T-cell (primary cell): ENCODE results near the gene PTPRM. TPM values are rescaled to one million over a fixed set of nuclear protein-coding genes. Genes with fewer than 3 reads are reported as not detected.

ENCODE experiments used
- ATAC-seq, 4 experiments: fragments of 200-7000 bp in 3 of 4; fragments of 150-1000 bp in 1 of 4; cut with Tn5 transposase; replicated peaks in 1 of 4; 1 replicate in 3 of 4; 2 replicates in 1 of 4; pipeline ENCODE4 v1.10.0; 2021; ENCODE audit warnings: moderate library complexity in 3 of 4, mild to moderate bottlenecking in 2 of 4, moderate number of reproducible peaks in 1 of 4
- CTCF ChIA-PET, 2 donors: fragments of 300-600 bp; sonication (Branson Sonifier 250); formaldehyde crosslinking; loops; one replicate each; lab custom pipeline; 2022; ENCODE audit warnings: antibody characterized with exemption in 2 of 2; lab: Charles Lee
- POLR2A ChIA-PET, 2 donors: fragments of 300-600 bp; sonication (Branson Sonifier 250); formaldehyde crosslinking; loops; one replicate each; lab custom pipeline; 2022; ENCODE audit warnings: antibody characterized with exemption in 2 of 2; lab: Charles Lee
- DNase-seq, 35 experiments: peaks; one replicate each; pipeline versions ENCODE4 v3.0.0 to v3.0.0-alpha.2; 2013 to 2023
- H3K27ac ChIP-seq: one replicate; pipeline ENCODE4 v1.5.1; 2013; ENCODE audit warnings: low read length
- H3K27me3 ChIP-seq, 2 experiments: replicated peaks in 1 of 2; 1 replicate in 1 of 2; 2 replicates in 1 of 2; pipeline versions ENCODE4 v1.6.1 to v1.7.0; 2013; ENCODE audit warnings: low read length in 1 of 2, mixed read lengths in 1 of 2; ENCODE audit not compliant: control insufficient read depth in 2 of 2, insufficient read depth in 2 of 2; ENCODE audit errors: extremely low read depth in 1 of 2
- H3K36me3 ChIP-seq, 2 donors: 1 replicate in 1 of 2; 2 replicates in 1 of 2; pipeline versions ENCODE4 v1.6.1 to v1.7.0; 2013; ENCODE audit warnings: low read length in 1 of 2; ENCODE audit not compliant: control insufficient read depth in 2 of 2, insufficient read depth in 1 of 2; ENCODE audit errors: extremely low read depth in 1 of 2
- H3K4me1 ChIP-seq, 2 experiments: 1 replicate in 1 of 2; 2 replicates in 1 of 2; pipeline versions ENCODE4 v1.6.1 to v1.7.0; 2013; ENCODE audit warnings: low read length in 2 of 2, mixed read lengths in 1 of 2; ENCODE audit not compliant: insufficient read depth in 2 of 2, control insufficient read depth in 1 of 2; ENCODE audit errors: extremely low read depth in 1 of 2
- H3K4me3 ChIP-seq, 2 donors: 1 replicate in 1 of 2; 2 replicates in 1 of 2; pipeline versions ENCODE4 v1.5.1 to v1.7.0; 2013; ENCODE audit warnings: mild to moderate bottlenecking in 2 of 2, low read length in 1 of 2, moderate library complexity in 1 of 2; ENCODE audit not compliant: control insufficient read depth in 1 of 2; ENCODE audit errors: extremely low read depth in 1 of 2
- H3K9me3 ChIP-seq: 2 replicates; pipeline ENCODE4 v1.7.0; 2013
- H3K27ac Mint-ChIP-seq, 2 donors: one replicate each; pipeline ENCODE4 v1.8.0; 2020 to 2021; ENCODE audit warnings: mild to moderate bottlenecking in 2 of 2, mixed read lengths in 2 of 2
- H3K27me3 Mint-ChIP-seq, 2 donors: one replicate each; pipeline ENCODE4 v1.8.0; 2021 to 2022; ENCODE audit warnings: mixed read lengths in 2 of 2
- H3K36me3 Mint-ChIP-seq: one replicate; pipeline ENCODE4 v1.8.0; 2021; ENCODE audit warnings: mixed read lengths
- H3K4me1 Mint-ChIP-seq, 3 donors: one replicate each; pipeline ENCODE4 v1.8.0; 2020 to 2022; ENCODE audit warnings: mixed read lengths in 3 of 3, mild to moderate bottlenecking in 1 of 3
- H3K4me3 Mint-ChIP-seq, 3 donors: one replicate each; pipeline ENCODE4 v1.8.0; 2020 to 2022; ENCODE audit warnings: mild to moderate bottlenecking in 3 of 3, mixed read lengths in 3 of 3, moderate library complexity in 3 of 3
- H3K9me3 Mint-ChIP-seq, 3 donors: one replicate each; pipeline ENCODE4 v1.8.0; 2020 to 2022; ENCODE audit warnings: mixed read lengths in 3 of 3
- WGBS: methylation state at CpG from one replicate; pipeline ENCODE4 v1.1.5; 2013; ENCODE audit warnings: missing lambda C conversion rate; ENCODE audit not compliant: insufficient coverage; 5-methylcytosine and 5-hydroxymethylcytosine counted together
- total RNA-seq, 35 experiments: library from RNA in 6 of 35; stranded (reverse) in 6 of 35; fragments of 120-200 nt in 1 of 35; gene quantifications; one replicate each; pipeline versions ENCODE4 v1.2.1 to v1.2.4 and lab custom pipeline; 2013 to 2026

Gene PTPRM
- total RNA-seq, 5 donors from 2014 or later (not counting 1 experiment from before 2014, with no cell fraction given), result 4.1 to 47.4 (median 7.1) TPM

DNA sequence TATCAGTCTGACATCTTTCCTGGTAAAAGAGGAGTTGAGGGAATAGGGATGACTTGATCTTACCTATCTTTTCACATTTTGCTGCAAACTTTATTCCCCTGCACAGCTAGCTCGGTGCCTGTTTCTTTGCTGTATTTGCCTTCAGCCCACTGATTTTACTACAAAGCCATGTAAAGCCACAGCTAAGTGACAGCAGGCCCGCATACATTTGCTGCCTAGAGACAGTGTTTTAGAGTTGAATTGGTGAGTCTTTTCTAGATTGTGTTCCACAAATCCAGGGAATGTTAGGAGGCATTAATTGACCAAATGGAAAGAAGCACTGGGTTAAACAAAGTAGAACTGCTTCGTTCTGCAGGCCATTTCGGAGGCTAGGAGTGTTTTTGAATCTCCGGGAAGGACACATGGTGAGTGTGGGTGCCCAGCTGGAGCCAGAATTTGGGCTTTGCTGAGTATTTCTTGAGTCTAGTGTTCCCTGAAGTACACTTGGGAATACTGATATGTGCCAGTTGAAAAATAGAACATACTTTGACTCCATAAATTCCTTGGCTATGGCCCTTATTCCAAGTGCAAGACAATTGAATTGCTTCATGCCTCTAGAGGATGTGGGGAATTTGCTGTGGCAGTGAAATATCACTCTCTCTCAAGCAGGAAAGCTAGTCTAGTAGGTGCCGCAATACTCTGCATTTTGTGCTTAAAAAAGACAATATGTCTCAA lies 329.8 kb downstream of the PTPRM start:
- Mint-ChIP-seq H3K9me3 (no peaks in the 10 kb centered on the region), H3K4me1 (no peaks in the 10 kb centered on the region), H3K36me3 (no peaks in the 10 kb centered on the region), H3K27me3 (no peaks in the 10 kb centered on the region), H3K27ac (no peak overlapping the region), H3K4me3 (no peak overlapping the region)
- Histone ChIP-seq H3K36me3 (no peaks in the 10 kb centered on the region), H3K27me3 (no peaks in the 10 kb centered on the region), H3K9me3 (no peaks in the 10 kb centered on the region), H3K4me1 (no peaks in the 10 kb centered on the region), H3K27ac (no peak overlapping the region), H3K4me3 (no peak overlapping the region)
- DNase-seq (no peak), ATAC-seq (no peak)
- WGBS, result 87% methylated on average over 4 of the region's 6 CpGs
- ChIA-PET CTCF (no interaction called here), POLR2A (no interaction called here)

DNA sequence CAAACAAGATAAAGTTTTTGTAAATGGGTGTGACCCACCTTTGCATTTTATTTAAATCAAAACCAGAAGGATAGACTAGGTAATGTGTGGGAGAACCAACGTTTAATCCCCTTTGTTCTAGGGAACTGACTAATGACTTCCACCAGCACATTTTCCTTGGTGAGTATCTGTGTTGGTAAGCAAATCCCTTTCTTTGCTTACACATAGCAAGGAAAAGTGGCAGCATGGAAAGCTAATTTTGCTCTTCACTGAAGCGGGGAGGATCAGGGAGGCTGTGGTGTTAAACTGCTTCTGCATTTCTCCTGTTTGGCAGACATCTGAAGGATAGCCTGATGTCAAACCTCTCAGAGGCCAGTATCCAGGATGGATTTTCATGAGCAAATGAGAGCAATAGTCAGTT lies 331.1 kb downstream of the PTPRM start:
- no peak overlapping the region for H3K27ac Mint-ChIP-seq
- no peak overlapping the region for H3K4me3 Mint-ChIP-seq
- no peaks in the 10 kb centered on the region for H3K36me3 ChIP-seq
- CTCF ChIA-PET, result no interaction called here
- H3K4me1 Mint-ChIP-seq, result no peaks in the 10 kb centered on the region
- 100% methylated on average over 1 of the region's 2 CpGs for WGBS
- no peak overlapping the region for H3K4me3 ChIP-seq
- H3K4me1 ChIP-seq, result no peaks in the 10 kb centered on the region
- peaks cover 0 to 2% (median 0%) of the 10 kb centered on the region in 3 donors for H3K9me3 Mint-ChIP-seq
- ATAC-seq (no peak), DNase-seq (no peak)
- no peaks in the 10 kb centered on the region for H3K27me3 ChIP-seq
- no peaks in the 10 kb centered on the region for H3K9me3 ChIP-seq
- no peaks in the 10 kb centered on the region for H3K27me3 Mint-ChIP-seq
- H3K27ac ChIP-seq, result no peak overlapping the region
- POLR2A ChIA-PET, result no interaction called here
- H3K36me3 Mint-ChIP-seq, result no peaks in the 10 kb centered on the region

DNA sequence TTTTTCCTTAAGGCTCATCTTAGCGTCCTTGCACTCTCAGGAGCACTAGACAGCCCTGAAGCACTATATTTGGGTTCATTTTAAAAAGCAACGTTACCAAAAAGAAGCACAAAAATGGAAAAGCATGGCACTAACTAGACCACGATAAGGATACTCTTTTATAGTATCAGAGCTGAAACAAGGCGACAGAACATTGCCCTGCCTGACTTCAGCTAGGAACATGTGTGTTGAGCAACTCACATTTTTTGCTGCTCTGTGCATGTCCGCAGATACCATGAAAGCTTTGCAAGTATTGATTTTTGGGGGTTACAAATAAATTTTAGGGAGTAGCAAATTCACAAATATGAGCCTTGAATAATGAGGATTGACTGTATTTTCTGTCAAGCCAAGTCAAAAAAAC lies 332.0 kb downstream of the PTPRM start:
- ChIA-PET CTCF (no interaction called here), POLR2A (no interaction called here)
- DNase-seq (no peak), ATAC-seq (no peak)
- Mint-ChIP-seq H3K27me3 (no peaks in the 10 kb centered on the region), H3K9me3 (peaks cover 0 to 2% (median 0%) of the 10 kb centered on the region in 3 donors), H3K36me3 (no peaks in the 10 kb centered on the region), H3K4me3 (no peak overlapping the region), H3K4me1 (no peaks in the 10 kb centered on the region), H3K27ac (no peak overlapping the region)
- no peaks in the 10 kb centered on the region for H3K9me3 ChIP-seq
- H3K4me1 ChIP-seq, result no peaks in the 10 kb centered on the region
- H3K36me3 ChIP-seq, result no peaks in the 10 kb centered on the region
- H3K27ac ChIP-seq, result no peak overlapping the region
- 92% methylated on average over 5 of the region's 5 CpGs for WGBS
- no peak overlapping the region for H3K4me3 ChIP-seq
- no peaks in the 10 kb centered on the region for H3K27me3 ChIP-seq

DNA sequence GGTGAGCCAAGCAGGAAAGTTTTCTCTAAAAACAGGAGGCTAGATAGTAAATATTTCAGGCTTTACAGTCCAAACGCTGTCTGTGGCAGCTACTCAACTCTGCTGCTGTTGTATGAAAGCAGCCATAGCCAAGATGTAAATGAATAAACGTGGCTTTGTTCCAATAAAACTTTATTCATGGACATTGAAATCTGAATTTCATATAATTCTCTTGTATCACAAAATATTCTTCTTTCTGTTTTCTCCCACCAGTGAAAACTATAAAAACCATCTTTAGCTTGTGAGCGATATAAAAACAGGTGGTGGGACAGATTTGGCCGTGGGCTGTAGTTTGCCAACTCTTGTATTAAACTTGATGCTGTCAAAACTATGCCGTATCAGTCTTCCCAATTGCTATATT lies 333.0 kb downstream of the PTPRM start:
- Histone ChIP-seq H3K4me1 (no peaks in the 10 kb centered on the region), H3K36me3 (no peaks in the 10 kb centered on the region), H3K4me3 (no peak overlapping the region), H3K9me3 (no peaks in the 10 kb centered on the region), H3K27ac (no peak overlapping the region), H3K27me3 (no peaks in the 10 kb centered on the region)
- Mint-ChIP-seq H3K4me3 (no peak overlapping the region), H3K9me3 (peaks cover 0 to 2% (median 0%) of the 10 kb centered on the region in 3 donors), H3K27ac (no peak overlapping the region), H3K27me3 (no peaks in the 10 kb centered on the region), H3K36me3 (no peaks in the 10 kb centered on the region), H3K4me1 (no peaks in the 10 kb centered on the region)
- CTCF ChIA-PET, result no interaction called here
- no CpG with 5 or more reads among the region's 5 CpGs for WGBS
- no peak for ATAC-seq
- no peak for DNase-seq
- POLR2A ChIA-PET, result no interaction called here

DNA sequence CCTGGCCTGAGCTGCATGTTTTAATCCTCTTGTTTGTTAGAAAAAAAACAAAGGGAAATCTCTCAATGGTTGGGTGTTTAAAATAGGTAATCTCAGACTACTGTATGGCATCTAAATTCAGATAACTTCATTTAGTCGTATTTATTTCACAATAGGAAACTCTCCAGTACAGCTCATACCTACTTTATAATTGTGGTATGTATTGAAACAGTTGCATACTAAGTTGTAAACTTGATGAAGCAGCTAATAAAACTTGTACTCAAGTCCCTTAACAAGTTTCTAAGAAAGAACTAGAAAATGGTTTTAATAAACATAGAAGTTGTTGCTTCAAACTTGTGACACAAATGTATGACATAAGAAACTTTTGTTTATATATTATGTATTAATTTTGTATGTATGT lies 334.5 kb downstream of the PTPRM start:
- ATAC-seq (no peak), DNase-seq (no peak)
- Mint-ChIP-seq H3K4me3 (no peak overlapping the region), H3K27me3 (no peaks in the 10 kb centered on the region), H3K4me1 (no peaks in the 10 kb centered on the region), H3K36me3 (no peaks in the 10 kb centered on the region), H3K9me3 (peaks cover 0 to 5% (median 2%) of the 10 kb centered on the region in 3 donors), H3K27ac (no peak overlapping the region)
- Histone ChIP-seq H3K9me3 (no peaks in the 10 kb centered on the region), H3K27me3 (no peaks in the 10 kb centered on the region), H3K4me1 (no peaks in the 10 kb centered on the region), H3K4me3 (no peak overlapping the region), H3K36me3 (no peaks in the 10 kb centered on the region), H3K27ac (no peak overlapping the region)
- WGBS, result no CpG with 5 or more reads among the region's 1 CpG
- ChIA-PET CTCF (no interaction called here), POLR2A (no interaction called here)

DNA sequence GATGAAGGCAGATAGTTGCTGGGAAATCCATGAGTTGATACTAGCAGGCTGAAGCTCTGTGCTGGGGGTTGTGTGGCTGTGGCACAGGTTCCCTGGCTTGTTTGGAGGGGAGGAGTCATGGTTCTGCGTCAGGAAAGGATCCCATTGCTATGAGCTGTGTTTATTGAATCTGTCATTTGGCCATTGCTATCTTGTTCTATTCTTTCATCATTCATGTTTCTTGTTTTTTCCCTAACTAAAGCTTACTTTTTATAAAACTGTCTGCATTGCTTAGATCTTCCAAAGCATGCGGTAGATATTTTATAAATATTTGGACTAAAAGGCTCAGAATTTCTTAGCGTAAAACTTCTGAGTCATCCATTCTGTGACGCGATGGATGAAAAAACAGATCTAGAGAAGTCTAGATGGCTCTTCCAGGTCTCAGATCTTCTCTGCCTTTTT lies 335.3 kb downstream of the PTPRM start:
- POLR2A ChIA-PET, result no interaction called here
- WGBS, result 100% methylated on average over 2 of the region's 5 CpGs
- ATAC-seq, result no peak
- Mint-ChIP-seq H3K9me3 (peaks cover 0 to 5% (median 2%) of the 10 kb centered on the region in 3 donors), H3K27me3 (no peaks in the 10 kb centered on the region), H3K27ac (no peak overlapping the region), H3K36me3 (no peaks in the 10 kb centered on the region), H3K4me1 (no peaks in the 10 kb centered on the region), H3K4me3 (no peak overlapping the region)
- CTCF ChIA-PET, result no interaction called here
- Histone ChIP-seq H3K36me3 (no peaks in the 10 kb centered on the region), H3K9me3 (no peaks in the 10 kb centered on the region), H3K4me1 (no peaks in the 10 kb centered on the region), H3K27me3 (no peaks in the 10 kb centered on the region), H3K4me3 (no peak overlapping the region), H3K27ac (no peak overlapping the region)
- DNase-seq, result no peak
